HG03558 (cell line): ENCODE results near the gene CCDC136.

Source experiments
- ATAC-seq: cut with Tn5 transposase; IDR thresholded peaks from one replicate; pipeline ENCODE4 v1.9.1; 2021; ENCODE audit warnings: moderate number of reproducible peaks; ENCODE audit not compliant: unreplicated experiment; ENCODE audit errors: extremely low read depth

The CCDC136 gene

GRCh38 chr7:128858380-128859231 lies 66.8 kb downstream of the CCDC136 start:
- ATAC-seq, result no peak

- ATAC-seq, result no peak
Measured at GRCh38 chr7:128859232-128860157, 67.7 kb downstream of the CCDC136 start.

GRCh38 chr7:128860158-128861073 lies 68.6 kb downstream of the CCDC136 start:
- no peak for ATAC-seq

- no peak for ATAC-seq
Measured at GRCh38 chr7:128861957-128862570, 70.3 kb downstream of the CCDC136 start.

DNA sequence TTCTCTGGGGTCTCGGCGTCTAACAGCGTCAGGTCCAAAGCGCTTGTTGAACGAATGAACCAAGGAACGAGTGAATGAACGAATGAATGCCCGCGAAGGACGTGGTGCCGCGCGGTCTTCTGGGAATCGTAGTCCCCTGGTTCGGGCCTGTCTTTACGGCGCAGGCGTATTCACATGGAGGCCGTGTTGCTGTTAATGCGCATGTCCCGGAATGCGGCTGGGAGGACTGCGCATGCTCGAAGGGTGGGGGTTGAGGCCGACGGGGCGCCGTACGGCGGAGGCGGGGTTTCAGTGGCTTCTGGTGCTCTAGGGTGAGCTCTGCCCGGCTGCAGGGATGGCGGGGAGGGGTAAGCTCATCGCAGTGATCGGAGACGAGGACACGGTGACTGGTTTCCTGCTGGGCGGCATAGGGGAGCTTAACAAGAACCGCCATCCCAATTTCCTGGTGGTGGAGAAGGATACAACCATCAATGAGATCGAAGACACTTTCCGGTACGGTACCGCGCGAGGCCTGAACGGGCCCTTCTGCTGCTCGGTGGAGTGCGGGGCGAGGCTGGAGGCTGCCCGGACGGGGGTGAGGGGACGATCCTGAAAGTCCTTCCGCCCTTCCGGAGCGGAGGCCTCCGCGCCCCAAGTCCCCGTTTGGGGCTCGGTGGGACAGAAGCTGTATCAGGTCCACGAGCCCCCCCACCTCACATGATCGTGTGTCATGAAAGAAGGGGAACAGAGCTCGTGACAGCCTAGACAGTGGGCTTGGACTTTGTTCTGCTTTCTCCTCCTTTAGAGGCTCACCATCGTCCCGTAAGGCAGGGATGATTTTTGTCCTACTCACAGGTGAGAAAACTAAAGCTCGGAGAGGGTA lies 71.0 kb downstream of the CCDC136 start, which contains the start of gene ATP6V1F:
ATP6V1F (plus strand) TSS at position 286 of the 862 bp plus-strand sequence; CDS start at position 335, 49 bp downstream.
- peak; percentile 62 for ATAC-seq

GRCh38 chr7:128863433-128863989 lies 71.7 kb downstream of the CCDC136 start:
- ATAC-seq, result peak; percentile 29

DNA sequence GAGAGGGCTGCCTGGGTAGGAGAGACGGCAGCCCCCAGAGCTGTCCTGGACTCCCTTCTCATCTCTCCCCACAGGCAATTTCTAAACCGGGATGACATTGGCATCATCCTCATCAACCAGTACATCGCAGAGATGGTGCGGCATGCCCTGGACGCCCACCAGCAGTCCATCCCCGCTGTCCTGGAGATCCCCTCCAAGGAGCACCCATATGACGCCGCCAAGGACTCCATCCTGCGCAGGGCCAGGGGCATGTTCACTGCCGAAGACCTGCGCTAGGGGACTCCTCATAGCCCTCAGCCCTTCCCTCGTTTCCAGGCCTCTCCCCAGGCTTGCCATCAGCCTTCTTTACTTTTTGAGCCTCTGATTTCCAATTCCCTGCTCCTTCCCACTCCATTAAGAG lies 73.5 kb downstream of the CCDC136 start:
- ATAC-seq, result no peak

DNA sequence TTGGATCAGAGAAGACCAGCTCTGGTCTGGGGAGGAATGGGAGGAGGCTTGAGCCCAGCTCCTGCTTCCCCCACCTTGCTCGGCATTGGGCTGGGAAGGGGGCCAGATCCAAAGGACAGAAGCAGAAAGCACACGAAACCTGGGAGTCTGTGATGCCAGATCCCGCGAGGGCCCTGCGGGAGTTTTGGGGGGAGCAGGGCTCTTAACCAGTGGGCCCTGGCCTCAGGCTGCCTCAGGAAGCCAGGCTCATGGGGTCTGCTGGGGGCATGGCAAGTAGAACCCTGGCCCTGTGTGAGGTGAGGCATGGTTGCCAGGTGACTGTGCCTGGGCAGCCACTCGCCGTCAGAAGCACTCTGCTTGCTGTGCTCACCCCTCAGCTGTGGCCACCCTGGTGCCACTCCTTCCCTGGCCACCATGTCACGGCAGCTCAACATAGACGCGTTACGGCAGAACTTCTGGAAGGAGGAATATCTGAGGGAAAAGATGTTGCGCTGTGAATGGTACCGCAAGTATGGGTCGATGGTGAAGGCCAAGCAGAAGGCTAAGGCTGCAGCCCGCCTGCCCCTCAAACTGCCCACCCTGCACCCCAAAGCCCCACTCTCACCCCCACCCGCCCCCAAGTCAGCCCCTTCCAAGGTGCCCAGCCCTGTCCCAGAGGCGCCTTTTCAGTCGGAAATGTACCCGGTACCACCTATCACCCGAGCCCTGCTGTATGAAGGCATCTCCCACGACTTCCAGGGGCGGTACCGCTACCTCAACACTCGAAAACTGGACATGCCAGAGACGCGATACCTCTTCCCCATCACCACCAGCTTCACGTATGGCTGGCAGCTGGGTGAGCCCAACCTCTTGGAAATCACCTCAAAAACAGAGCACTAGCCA lies 74.5 kb downstream of the CCDC136 start:
- ATAC-seq, result no peak

DNA sequence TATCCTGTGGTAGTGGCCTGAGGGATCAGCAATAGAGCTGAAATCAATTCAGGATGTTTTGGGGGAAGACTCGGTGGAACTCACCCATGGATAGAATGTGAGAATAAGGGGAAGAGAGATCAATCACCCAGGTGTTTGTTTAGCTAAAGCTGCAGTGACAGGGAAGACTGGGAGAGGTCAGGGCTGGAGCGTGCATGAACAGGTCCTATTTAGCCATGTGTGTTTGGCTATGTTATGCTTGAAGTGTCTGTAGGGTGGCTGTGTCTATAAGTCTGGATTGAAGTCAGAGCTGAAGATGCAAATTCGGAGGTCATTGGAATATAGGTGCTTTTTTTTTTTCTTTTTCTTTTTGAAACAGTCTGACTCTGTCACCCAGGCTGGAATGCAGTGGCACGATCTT lies 75.5 kb downstream of the CCDC136 start:
- ATAC-seq, result no peak

GRCh38 chr7:128867842-128868623 lies 76.3 kb downstream of the CCDC136 start:
- no peak for ATAC-seq

GRCh38 chr7:128868624-128869137 lies 76.9 kb downstream of the CCDC136 start:
- ATAC-seq, result no peak

DNA sequence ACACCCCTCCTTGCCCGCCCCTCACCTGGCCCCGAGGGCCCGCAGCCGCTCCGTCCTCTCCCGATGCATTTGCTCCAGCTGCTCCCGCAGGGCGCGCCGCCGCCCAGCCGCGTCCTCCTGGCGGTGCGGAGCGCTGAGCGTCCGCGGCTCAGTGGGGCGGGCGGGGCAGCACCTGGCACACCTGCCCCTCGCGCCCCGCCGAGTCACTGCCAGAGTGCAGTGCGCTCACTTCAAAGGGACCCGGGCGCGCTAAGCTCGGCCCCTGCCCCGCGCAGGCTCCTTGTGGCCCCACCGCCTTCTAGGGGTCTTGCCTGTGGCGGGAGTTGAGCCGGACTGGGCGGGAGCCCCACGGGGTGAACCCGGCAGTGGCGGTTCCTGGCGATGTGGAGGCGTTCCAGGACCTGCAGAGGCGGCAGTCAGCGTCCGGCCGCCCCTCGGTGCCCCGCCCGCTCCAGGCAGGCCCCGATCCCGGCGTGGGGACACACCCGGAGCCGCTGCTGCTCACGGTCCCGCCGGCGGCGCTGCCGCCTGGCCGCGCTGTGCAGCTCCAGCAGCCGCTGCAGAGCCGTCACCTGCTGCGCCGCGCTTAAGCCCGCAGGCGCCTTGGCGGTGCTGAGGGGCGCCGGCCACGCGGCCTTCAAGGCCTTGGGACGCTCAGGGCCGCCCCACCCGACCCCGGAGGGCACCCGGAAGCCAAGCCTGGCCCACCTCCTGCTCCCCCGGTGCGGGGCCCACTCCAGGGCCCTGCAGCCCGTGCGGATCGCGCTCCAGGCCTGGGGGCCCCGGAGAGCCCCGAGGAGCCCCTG lies 77.6 kb downstream of the CCDC136 start:
- ATAC-seq, result no peak

DNA sequence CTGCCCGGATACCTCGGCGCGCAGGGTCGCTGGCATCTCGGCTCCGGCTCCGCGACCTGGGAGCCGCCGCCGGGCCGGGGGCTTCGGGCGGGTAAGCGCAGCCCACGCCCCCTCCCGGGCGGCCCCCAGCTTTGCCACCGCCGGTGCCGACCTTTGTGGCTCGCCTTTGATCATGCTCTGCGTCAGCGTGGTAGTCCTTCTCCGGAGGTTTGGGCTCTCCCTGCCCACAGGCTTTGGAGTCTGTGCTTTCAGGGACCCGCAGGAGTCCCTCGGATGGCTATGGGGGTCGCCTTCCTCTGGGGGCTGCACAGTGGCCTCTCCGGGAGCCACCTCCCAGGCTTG lies 78.1 kb downstream of the CCDC136 start:
- ATAC-seq, result no peak

DNA sequence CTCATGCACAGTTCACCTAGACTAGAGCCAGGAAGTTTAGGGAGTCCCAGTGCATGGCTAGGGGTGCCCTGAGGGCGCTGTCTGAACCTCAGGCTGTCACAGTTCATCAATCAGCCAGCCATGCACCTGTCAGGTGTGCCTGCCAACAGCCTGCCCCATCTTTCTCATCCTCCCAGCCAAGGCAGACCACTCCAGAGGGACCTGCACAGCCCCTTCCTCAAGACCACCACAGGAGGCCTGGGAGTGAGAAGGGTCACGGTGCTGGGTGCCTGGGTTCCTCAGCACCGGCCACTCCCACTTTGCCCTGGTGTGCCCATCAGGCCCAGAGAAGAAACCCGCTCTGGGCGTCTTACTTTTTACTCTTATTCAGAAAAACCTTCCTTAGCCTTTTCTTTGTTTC lies 79.3 kb downstream of the CCDC136 start:
- ATAC-seq, result no peak
